ENCODE results near the gene ANKRD29. TPM values are rescaled to one million over a fixed set of nuclear protein-coding genes. Genes with fewer than 3 reads are reported as not detected.

ANKRD29 gene
- total and polyA plus RNA-seq, 2 of the 4 experiments (the other 2 are of a cell fraction), result 0.18 to 0.31 TPM

GRCh38 chr18:23641143-23641720 lies 21.5 kb downstream of the ANKRD29 start:
- dilution Hi-C loops (cut with HindIII; ENCODE audit: low sequenced_read_pairs, unreplicated experiment), result no loop called here
- H2BK120ac ChIP-seq (ENCODE audit: low read depth, low read length), result no peak overlapping the region
- 89% methylated on average over 3 of the region's 11 CpGs; no CpG with 5 or more reads in 1 of the 2 experiments for WGBS, 2 experiments (ENCODE audit: extremely low coverage in 2 of 2, insufficient read length in 1 of 2)

More at GRCh38 chr18:23641143-23641720, 21.5 kb downstream of the ANKRD29 start:
- no peak overlapping the region for H4K5ac ChIP-seq (ENCODE audit: low read depth, low read length)
- peaks cover 32% of the 10 kb centered on the region for H3K27me3 ChIP-seq (ENCODE audit: control insufficient read depth, insufficient read depth, low read length)
- H3K4me1 ChIP-seq (ENCODE audit: control insufficient read depth, insufficient read depth, low read length), result peaks cover 4% of the 10 kb centered on the region; the same call in 1 of the 2 replicates
- in situ Hi-C loops (cut with MboI; ENCODE audit: low sequenced_read_pairs) (no loop called here), intact Hi-C loops (cut with micrococcal nuclease) (no loop called here)
- no peak overlapping the region for H3K4me3 ChIP-seq (ENCODE audit: insufficient read depth, low read depth, low read length)
- ChIA-PET POLR2A (ENCODE audit: unreplicated experiment) (no interaction called here), CTCF (interaction anchor here (1.2 kb wide), 1 partner anchor 13 kb away, joined by 4 read pairs; no protein-coding TSS in a partner anchor)
- no peak overlapping the region for H2BK20ac ChIP-seq (ENCODE audit: low read depth, low read length)
- H3K9me1 ChIP-seq (ENCODE audit: insufficient read depth, low read length), result no peaks in the 10 kb centered on the region
- no peak overlapping the region for H2AFZ ChIP-seq (replicated peaks; ENCODE audit: low read length, poor library complexity)
- H3K36me3 ChIP-seq (ENCODE audit: control insufficient read depth, insufficient read depth, low read length), result no peaks in the 10 kb centered on the region
- H4K20me1 ChIP-seq (ENCODE audit: insufficient read depth, low read length), result no peaks in the 10 kb centered on the region
- TF ChIP-seq ELK1 (IDR thresholded peaks at IDR 0.05; ENCODE audit: borderline replicate concordance, low read depth, low read length), result no peak
- no peak for TF ChIP-seq POLR2A (IDR thresholded peaks at IDR 0.05; ENCODE audit: low read depth, low read length)
- TF ChIP-seq MAFK (IDR thresholded peaks at IDR 0.05; ENCODE audit: low read depth, low read length), result no peak
- TF ChIP-seq FOS (IDR thresholded peaks at IDR 0.05; ENCODE audit: low read depth, low read length), result no peak
- DNase-seq (no peak), ATAC-seq (ENCODE audit: low read depth) (no peak)
- peaks cover 12% of the 10 kb centered on the region for H3K9me3 ChIP-seq (ENCODE audit: control insufficient read depth, insufficient read depth, low read length)
- H2AK9ac ChIP-seq (replicated peaks; ENCODE audit: low read depth, low read length, poor library complexity), result no peak overlapping the region
- no peak overlapping the region for H2BK15ac ChIP-seq (ENCODE audit: low read depth, low read length)
- H2AK5ac ChIP-seq (ENCODE audit: low read depth, low read length), result no peak overlapping the region
- H3K56ac ChIP-seq (ENCODE audit: extremely low read depth, insufficient read depth, low read length), result no peak overlapping the region
- no peak overlapping the region for H4K91ac ChIP-seq (ENCODE audit: insufficient read depth, low read depth, low read length)
- no peak overlapping the region for H3K4ac ChIP-seq (ENCODE audit: low read depth, low read length)
- H3K18ac ChIP-seq (ENCODE audit: low read depth, low read length), result no peak overlapping the region
- no peak overlapping the region for H2BK5ac ChIP-seq (ENCODE audit: low read depth, low read length, poor library complexity, severe bottlenecking)
- BruUV-seq (replicated peaks), result no TSS peak
- H3K79me1 ChIP-seq (ENCODE audit: low read depth in 1 of 2, low read length in 2 of 2), result no peaks in the 10 kb centered on the region
- no peak overlapping the region for H4K8ac ChIP-seq (ENCODE audit: low read depth in 2 of 2, low read length in 2 of 2)
- H3K9ac ChIP-seq (ENCODE audit: low read depth, low read length), result no peak overlapping the region
- no peak overlapping the region for H3K4me2 ChIP-seq (ENCODE audit: low read depth, low read length)
- H3K23ac ChIP-seq (ENCODE audit: low read depth, low read length), result no peak overlapping the region
- no peak overlapping the region for H3K27ac ChIP-seq (ENCODE audit: insufficient read depth, low read length)
- H3K14ac ChIP-seq (replicated peaks; ENCODE audit: low read depth, low read length), result no peak overlapping the region

Data from IMR-90 (cell line).